GM12878 (cell line): Measurements from ENCODE around the gene SORCS1. TPM values are rescaled to one million over a fixed set of nuclear protein-coding genes. Genes with fewer than 3 reads are reported as not detected.

Experiments
- ATAC-seq: fragments of 200-7000 bp; cut with Tn5 transposase; 3 replicates; pipeline ENCODE4 v1.9.1; 2020; ENCODE audit warnings: mild to moderate bottlenecking, moderate library complexity
- BruUV-seq: library from RNA; stranded (reverse); fragments of 400-500 nt; replicated peaks from 2 replicates; lab custom pipeline; 2021; lab: Mats Ljungman, UMichigan
- CTCF ChIA-PET: fragments of 300-600 bp; sonication (Branson Sonifier 250); formaldehyde crosslinking; extraction: SDS; loops from one replicate; lab custom pipeline; 2021; ENCODE audit warnings: inconsistent platforms; lab: Yijun Ruan, JAX
- POLR2A ChIA-PET: fragments of 350-600 bp; formaldehyde crosslinking; extraction: SDS; loops from one replicate; lab custom pipeline; 2021; ENCODE audit warnings: inconsistent platforms; lab: Charles Lee
- RAD21 ChIA-PET: fragments of 300-600 bp; sonication (Branson Sonifier 250); formaldehyde crosslinking; loops from one replicate; lab custom pipeline; 2023; ENCODE audit warnings: antibody characterized with exemption; ENCODE audit not compliant: unreplicated experiment; lab: Charles Lee
- SMC1A ChIA-PET: fragments of 300-600 bp; sonication (Branson Sonifier 250); formaldehyde crosslinking; loops from one replicate; lab custom pipeline; 2023; ENCODE audit not compliant: unreplicated experiment, uncharacterized antibody; lab: Charles Lee
- DNase-seq: peaks from one replicate; pipeline ENCODE4 v3.0.0-alpha.2; 2011; ENCODE audit warnings: low read depth, low spot score
- FAIRE-seq: peaks from 3 replicates; lab custom pipeline; 2011; peaks lifted over from hg19 to GRCh38; lab: Jason Lieb, UNC
- H2AFZ ChIP-seq: 2 replicates; pipeline ENCODE4 v1.6.0; 2011; ENCODE audit warnings: low read depth, low read length, control low read depth; ENCODE audit not compliant: control insufficient read depth
- H3K27ac ChIP-seq: 2 replicates; pipeline ENCODE4 v1.5.1; 2011; ENCODE audit warnings: control low read depth; ENCODE audit not compliant: control insufficient read depth, insufficient read depth
- H3K27me3 ChIP-seq, 2 experiments: replicated peaks in 1 of 2; 2 replicates each; pipeline versions ENCODE4 v1.6.0 to v1.6.1; 2011; ENCODE audit warnings: low read length in 1 of 2; ENCODE audit not compliant: control insufficient read depth in 2 of 2, insufficient read depth in 2 of 2
- H3K36me3 ChIP-seq, 2 experiments: 2 replicates each; pipeline ENCODE4 v1.5.1; 2011; ENCODE audit warnings: low read length in 1 of 2; ENCODE audit not compliant: control insufficient read depth in 2 of 2, insufficient read depth in 2 of 2
- H3K4me1 ChIP-seq: 2 replicates; pipeline ENCODE4 v1.6.1; 2011; ENCODE audit warnings: mild to moderate bottlenecking, low read length, moderate library complexity, mixed read lengths; ENCODE audit not compliant: control insufficient read depth, insufficient read depth
- H3K4me2 ChIP-seq: 2 replicates; pipeline ENCODE4 v1.6.0; 2011; ENCODE audit warnings: control low read depth; ENCODE audit not compliant: control insufficient read depth, insufficient read depth
- H3K4me3 ChIP-seq: fragments of 200-600 bp; sonication (generic); 2 replicates; pipeline ENCODE4 v1.5.1; 2016
- H3K79me2 ChIP-seq: 2 replicates; pipeline ENCODE4 v1.6.0; 2011; ENCODE audit warnings: low read length; ENCODE audit not compliant: control insufficient read depth, insufficient read depth
- H3K9ac ChIP-seq: 2 replicates; pipeline ENCODE4 v1.8.0; 2011; ENCODE audit warnings: low read length, control low read depth, mixed read lengths; ENCODE audit not compliant: control insufficient read depth, insufficient read depth
- H3K9me3 ChIP-seq: replicated peaks from 3 replicates; pipeline ENCODE4 v1.5.1; 2011; ENCODE audit warnings: mild to moderate bottlenecking, low read length; ENCODE audit not compliant: control insufficient read depth, insufficient read depth
- H4K20me1 ChIP-seq: 2 replicates; pipeline ENCODE4 v1.6.0; 2011; ENCODE audit not compliant: control insufficient read depth, insufficient read depth
- E2F8 ChIP-seq: fragments of 450-650 bp; IDR thresholded peaks from 2 replicates; pipeline ENCODE4 v1.6.1; 2018; ENCODE audit warnings: mild to moderate bottlenecking, low read depth, moderate library complexity; ENCODE audit not compliant: partially characterized antibody
- EGR1 ChIP-seq, 2 experiments: IDR thresholded peaks; 1 replicate in 1 of 2; 2 replicates in 1 of 2; pipeline ENCODE4 v1.6.1; 2011 to 2012; ENCODE audit warnings: low read depth in 2 of 2, low read length in 2 of 2, borderline replicate concordance in 1 of 2, mild to moderate bottlenecking in 1 of 2, moderate library complexity in 1 of 2
- HCFC1 ChIP-seq: fragments of 150-350 bp; IDR thresholded peaks from 2 replicates; pipeline ENCODE4 v1.6.1; 2014; ENCODE audit warnings: low read length
- LARP7 ChIP-seq: fragments of 450-650 bp; IDR thresholded peaks from 2 replicates; pipeline ENCODE4 v1.6.1; 2017; ENCODE audit warnings: mild to moderate bottlenecking
- MXI1 ChIP-seq: fragments of 150-350 bp; IDR thresholded peaks from 2 replicates; pipeline ENCODE4 v1.6.1; 2011; ENCODE audit warnings: low read depth, mild to moderate bottlenecking, inconsistent platforms, low read length, improper control_type of control experiment
- NFYA ChIP-seq: IDR thresholded peaks from 2 replicates; pipeline ENCODE4 v1.6.1; 2011; ENCODE audit warnings: low read depth, mild to moderate bottlenecking, low read length, improper control_type of control experiment, borderline replicate concordance
- TAF1 ChIP-seq: IDR thresholded peaks from 2 replicates; pipeline ENCODE4 v1.6.1; 2011; ENCODE audit warnings: mild to moderate bottlenecking, low read depth, low read length, borderline replicate concordance
- ZBTB40 ChIP-seq: fragments of 450-650 bp; IDR thresholded peaks from 2 replicates; pipeline ENCODE4 v1.6.1; 2016; ENCODE audit warnings: mild to moderate bottlenecking, moderate library complexity, borderline replicate concordance
- WGBS: methylation state at CpG from one replicate; pipeline ENCODE4 v1.1.6; 2016; ENCODE audit warnings: low lambda C conversion rate; ENCODE audit not compliant: insufficient replicate concordance, insufficient coverage; ENCODE audit errors: missing lambda C conversion rate; 5-methylcytosine and 5-hydroxymethylcytosine counted together
- in situ Hi-C: fragments of 300-500 bp; cut with MboI; formaldehyde crosslinking; loops from 9 replicates; pipeline ENCODE4 v1.14.3; 2018; ENCODE audit warnings: mixed read lengths
- intact Hi-C: fragments of 100-400 bp; cut with micrococcal nuclease; formaldehyde crosslinking; loops from one replicate; pipeline ENCODE4 v1.14.2; 2022; ENCODE audit not compliant: unreplicated experiment
- polyA plus RNA-seq, 11 experiments: library from polyadenylated mRNA; depleted of rRNA in 4 of 11; unstranded in 6 of 11; stranded (reverse) in 5 of 11; fragments of >200 nt; fragmentation: Nextera tagmentation in 4 of 11; fragmentation: Illumina TruSeq in 1 of 11; extraction: Ambion mirVana in 4 of 11; extraction: Trizol in 1 of 11; gene quantifications; 1 replicate in 1 of 11; 2 replicates in 10 of 11; pipeline versions ENCODE4 v1.2.1 to v1.2.3, GENCODE V29; 2011 to 2016; ENCODE audit warnings: inconsistent platforms in 2 of 11, missing spikeins in 2 of 11, low read depth in 1 of 11
- total RNA-seq, 4 experiments: library from RNA; depleted of rRNA in 3 of 4; stranded (reverse); fragments of >200 nt in 3 of 4; fragmentation: Illumina TruSeq in 1 of 4; extraction: Trizol in 1 of 4; gene quantifications; 2 replicates each; pipeline versions ENCODE4 v1.2.1 to v1.2.3, GENCODE V29; 2013 to 2021
- TF ChIP-seq, protein P1 (sequence below): fragments of 450-650 bp; IDR thresholded peaks from 2 replicates; pipeline ENCODE4 v1.6.1; 2017; ENCODE audit warnings: mild to moderate bottlenecking, moderate library complexity

SORCS1 gene
- total and polyA plus RNA-seq, 10 of the 15 experiments (the other 5 are each of a cell fraction or from before 2014, with no cell fraction given): 0.02 to 9.6 (median 0.06) TPM; not detected in 3

DNA sequence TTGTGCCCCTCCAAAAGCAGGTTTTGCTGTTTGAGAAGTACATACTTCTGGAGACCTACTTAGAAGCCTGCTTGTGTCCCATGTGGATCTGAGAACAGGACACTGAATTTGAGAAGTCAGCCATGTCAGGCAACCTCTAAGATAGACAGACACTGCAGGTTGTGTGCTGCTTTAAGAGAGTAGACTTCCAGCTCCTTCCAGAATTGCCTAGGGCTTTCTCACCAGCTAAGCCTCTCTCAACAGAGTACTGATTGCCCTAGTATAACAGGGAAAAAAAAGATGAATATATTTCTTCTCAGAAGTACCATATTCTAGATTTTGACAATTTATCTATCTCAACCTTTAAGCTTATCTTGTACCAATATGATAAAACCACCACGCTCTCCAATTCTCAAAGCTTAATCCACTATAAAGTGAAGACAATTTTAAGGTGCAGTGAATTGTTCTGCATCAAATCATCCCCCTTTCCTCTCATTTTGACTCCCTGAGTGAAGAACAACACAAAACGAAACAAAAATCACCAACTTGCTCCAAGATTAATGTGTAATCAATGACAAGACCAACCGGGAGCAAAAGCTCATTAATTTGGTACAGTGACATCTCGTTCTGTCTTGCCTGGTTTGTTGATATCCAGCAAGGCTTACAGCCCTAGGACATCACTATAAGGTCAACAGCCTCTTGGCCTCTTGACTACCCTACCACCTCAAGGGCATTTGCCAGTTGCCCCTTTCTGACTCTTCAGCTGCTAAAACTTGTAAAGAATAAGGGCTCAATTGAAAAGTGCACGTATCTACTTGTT, 214.6 kb downstream of the SORCS1 start:
- H2AFZ ChIP-seq: peak overlapping the region; percentile 34
- DNase-seq (no peak), ATAC-seq (no peak), FAIRE-seq (no peak)
- no peaks in the 10 kb centered on the region for H3K36me3 ChIP-seq
- no peak for TF ChIP-seq TAF1
- TF ChIP-seq NFYA: no peak
- no peak for TF ChIP-seq MXI1
- TF ChIP-seq LARP7: no peak
- TF ChIP-seq, protein P1, sequence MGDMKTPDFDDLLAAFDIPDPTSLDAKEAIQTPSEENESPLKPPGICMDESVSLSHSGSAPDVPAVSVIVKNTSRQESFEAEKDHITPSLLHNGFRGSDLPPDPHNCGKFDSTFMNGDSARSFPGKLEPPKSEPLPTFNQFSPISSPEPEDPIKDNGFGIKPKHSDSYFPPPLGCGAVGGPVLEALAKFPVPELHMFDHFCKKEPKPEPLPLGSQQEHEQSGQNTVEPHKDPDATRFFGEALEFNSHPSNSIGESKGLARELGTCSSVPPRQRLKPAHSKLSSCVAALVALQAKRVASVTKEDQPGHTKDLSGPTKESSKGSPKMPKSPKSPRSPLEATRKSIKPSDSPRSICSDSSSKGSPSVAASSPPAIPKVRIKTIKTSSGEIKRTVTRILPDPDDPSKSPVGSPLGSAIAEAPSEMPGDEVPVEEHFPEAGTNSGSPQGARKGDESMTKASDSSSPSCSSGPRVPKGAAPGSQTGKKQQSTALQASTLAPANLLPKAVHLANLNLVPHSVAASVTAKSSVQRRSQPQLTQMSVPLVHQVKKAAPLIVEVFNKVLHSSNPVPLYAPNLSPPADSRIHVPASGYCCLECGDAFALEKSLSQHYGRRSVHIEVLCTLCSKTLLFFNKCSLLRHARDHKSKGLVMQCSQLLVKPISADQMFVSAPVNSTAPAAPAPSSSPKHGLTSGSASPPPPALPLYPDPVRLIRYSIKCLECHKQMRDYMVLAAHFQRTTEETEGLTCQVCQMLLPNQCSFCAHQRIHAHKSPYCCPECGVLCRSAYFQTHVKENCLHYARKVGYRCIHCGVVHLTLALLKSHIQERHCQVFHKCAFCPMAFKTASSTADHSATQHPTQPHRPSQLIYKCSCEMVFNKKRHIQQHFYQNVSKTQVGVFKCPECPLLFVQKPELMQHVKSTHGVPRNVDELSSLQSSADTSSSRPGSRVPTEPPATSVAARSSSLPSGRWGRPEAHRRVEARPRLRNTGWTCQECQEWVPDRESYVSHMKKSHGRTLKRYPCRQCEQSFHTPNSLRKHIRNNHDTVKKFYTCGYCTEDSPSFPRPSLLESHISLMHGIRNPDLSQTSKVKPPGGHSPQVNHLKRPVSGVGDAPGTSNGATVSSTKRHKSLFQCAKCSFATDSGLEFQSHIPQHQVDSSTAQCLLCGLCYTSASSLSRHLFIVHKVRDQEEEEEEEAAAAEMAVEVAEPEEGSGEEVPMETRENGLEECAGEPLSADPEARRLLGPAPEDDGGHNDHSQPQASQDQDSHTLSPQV: no peak
- no peak for TF ChIP-seq EGR1 (IDR thresholded peaks at IDR 0.05; ENCODE audit: borderline replicate concordance in 1 of 2, low read depth in 2 of 2, low read length in 2 of 2)
- no peak for TF ChIP-seq HCFC1
- no peak for TF ChIP-seq E2F8
- no peak for TF ChIP-seq ZBTB40
- H3K27ac ChIP-seq: no peak overlapping the region
- H3K4me1 ChIP-seq: no peaks in the 10 kb centered on the region
- no peak overlapping the region for H3K4me3 ChIP-seq
- H4K20me1 ChIP-seq: no peaks in the 10 kb centered on the region
- H3K79me2 ChIP-seq: no peaks in the 10 kb centered on the region
- SMC1A ChIA-PET: interaction anchor here (1.0 to 2.5 kb wide), 7 partner anchors 8 to 80 kb away, joined by 3 to 6 read pairs (median 4); no protein-coding TSS in a partner anchor
- in situ Hi-C loops (no loop called here), intact Hi-C loops (no loop called here)
- BruUV-seq: no TSS peak
- H3K9me3 ChIP-seq: peaks cover 3% of the 10 kb centered on the region; the same call in 2 of the 3 replicates
- RAD21 ChIA-PET: no interaction called here
- 42% methylated on average over 5 of the region's 5 CpGs for WGBS
- no peak overlapping the region for H3K4me2 ChIP-seq
- H3K27me3 ChIP-seq: no peaks in the 10 kb centered on the region
- H3K9ac ChIP-seq: no peak overlapping the region
- POLR2A ChIA-PET: interaction anchor here (0.8 kb wide), 1 partner anchor 10 kb away, joined by 5 read pairs; no protein-coding TSS in a partner anchor
- CTCF ChIA-PET: interaction anchor here (1.2 to 1.6 kb wide), 3 partner anchors 10 to 31 kb away, joined by 3 to 6 read pairs (median 5); no protein-coding TSS in a partner anchor
